NCI-H187 treated with DMSO at 0.1 percent for 48 hours (cell line): ENCODE results near the gene CD74.

Experiments
- DNase-seq: peaks from one replicate; lab custom pipeline; 2025; lab: John Stamatoyannopoulos, UW

The CD74 gene

GRCh38 chr5:150358261-150359095 lies 54.2 kb downstream of the CD74 start:
- no peak for DNase-seq

GRCh38 chr5:150357326-150358260 lies 55.1 kb downstream of the CD74 start, which contains the start of gene TCOF1:
Gene TCOF1 (plus strand): TSS chr5:150357697. CDS start chr5:150357747, 50 bp downstream.
- DNase-seq: peak; percentile 71

GRCh38 chr5:150356575-150357294 lies 56.0 kb downstream of the CD74 start:
- no peak for DNase-seq

DNA sequence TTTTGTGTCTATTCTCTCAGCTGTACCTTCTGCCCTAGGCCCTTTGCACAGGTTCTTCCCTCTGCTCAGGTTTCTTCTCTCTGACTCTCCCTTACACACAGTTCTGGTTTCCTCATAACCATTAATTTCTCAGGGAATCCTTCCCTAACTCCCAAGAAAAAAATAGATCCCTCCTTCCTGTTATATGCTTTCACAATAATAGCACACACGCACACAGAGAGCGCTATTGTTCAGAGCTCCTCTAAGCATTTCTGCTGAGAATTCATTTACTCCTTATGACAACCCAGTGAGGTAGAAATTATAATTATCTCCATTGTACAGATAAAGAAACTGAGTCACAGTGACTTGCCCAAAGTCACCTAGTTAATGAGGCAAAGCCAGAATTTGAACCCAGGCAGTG lies 56.9 kb downstream of the CD74 start:
- DNase-seq: no peak

DNA sequence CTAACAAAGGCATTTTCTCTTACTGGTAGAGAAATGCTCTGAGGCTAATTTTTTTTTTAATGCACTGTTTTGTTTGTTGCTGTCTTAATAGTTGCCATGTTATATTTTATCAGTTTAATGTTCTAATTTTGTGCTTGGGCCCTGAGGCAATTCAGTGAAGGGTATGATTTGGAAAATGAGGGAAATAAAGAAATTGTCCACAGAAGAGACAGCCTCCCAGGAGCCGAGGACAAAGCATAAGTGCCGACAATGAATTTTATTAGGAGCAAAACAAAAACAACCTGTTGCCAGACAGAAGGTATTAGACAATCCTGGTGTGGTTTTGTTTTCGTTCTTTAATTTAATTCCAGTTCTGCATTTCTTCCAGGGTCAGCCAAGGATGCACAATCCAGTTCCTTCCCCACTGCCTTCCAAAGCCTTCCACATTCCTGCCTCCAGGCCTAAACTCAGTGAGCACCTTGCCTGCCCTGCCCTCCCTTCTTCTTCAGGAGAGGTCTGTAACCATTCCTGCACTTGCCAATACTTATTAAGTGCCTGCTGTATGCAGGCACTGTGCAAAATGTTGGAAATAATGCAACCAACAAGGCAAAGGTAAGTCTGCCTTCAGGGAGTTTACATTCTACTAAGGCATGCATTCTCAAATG lies 59.6 kb downstream of the CD74 start:
- no peak for DNase-seq

DNA sequence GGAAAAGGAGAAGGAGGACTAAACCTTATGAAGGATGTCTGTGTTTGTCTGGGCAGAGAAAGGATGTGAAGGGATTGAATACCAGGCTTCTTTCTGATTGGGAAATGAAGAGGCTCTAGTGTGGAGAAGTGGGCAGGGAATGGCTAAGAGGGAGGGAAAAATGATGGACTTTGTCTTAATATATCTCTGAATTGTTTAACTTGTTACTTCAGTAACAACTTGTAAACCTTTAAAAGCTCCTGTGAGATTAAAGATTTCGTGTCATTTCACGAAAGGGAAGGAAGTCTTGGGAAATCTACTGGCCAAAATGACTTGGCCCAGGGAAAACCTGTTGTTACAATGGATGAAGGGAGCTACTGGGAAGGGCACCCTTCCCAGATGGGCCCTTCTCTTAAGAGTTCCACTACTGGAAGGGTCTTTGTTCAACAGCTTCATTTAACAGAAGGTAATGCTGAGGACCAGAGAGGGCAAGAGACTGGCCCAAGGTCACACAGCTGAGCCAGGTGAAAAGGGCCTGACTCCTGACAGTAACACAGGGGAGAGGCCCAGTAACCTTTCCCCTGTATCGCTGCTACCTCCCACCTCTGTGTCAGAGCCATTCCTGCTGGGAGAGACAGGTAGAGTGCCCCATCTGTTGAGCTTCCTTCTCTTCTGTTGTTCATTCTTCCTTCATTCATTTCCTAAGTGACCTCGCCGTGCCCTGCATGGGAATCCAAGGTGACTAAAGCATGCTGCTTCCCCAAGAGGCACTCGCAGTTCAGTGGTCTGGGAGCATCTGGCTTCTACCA lies 60.3 kb downstream of the CD74 start:
- no peak for DNase-seq
